ENCODE results near the gene KRTAP5-8. TPM values are rescaled to one million over a fixed set of nuclear protein-coding genes. Genes with fewer than 3 reads are reported as not detected.
"Not testable (repeated sequence)": the region's sequence is repeated elsewhere in the genome, so short reads cannot be mapped to it uniquely, and the experiment has no call there.

Gene KRTAP5-8
- total RNA-seq, 2 experiments from 2014 or later, result not detected

DNA sequence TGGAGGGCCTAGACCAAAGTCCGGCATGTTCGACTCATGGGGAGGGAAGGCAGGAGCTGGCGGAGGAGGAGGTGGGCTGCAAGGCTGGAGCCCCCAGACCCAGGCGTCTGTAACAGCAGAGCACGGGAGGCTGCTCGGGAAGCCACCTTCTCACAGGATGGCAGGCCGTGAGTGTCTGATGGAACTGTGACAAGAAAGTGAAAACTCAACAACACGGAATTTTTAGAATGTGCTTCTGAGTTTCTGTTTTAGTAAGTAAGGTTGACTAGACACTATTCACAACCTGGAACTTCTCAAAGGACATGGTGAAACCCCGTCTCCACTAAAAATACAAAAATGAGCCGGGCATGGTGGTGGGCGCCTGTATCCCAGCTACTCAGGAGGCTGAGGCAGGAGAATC lies 2.1 kb downstream of the KRTAP5-8 start:
- DNase-seq, H3K4me3 Mint-ChIP-seq, POLR2A ChIA-PET, H3K27ac Mint-ChIP-seq, CTCF ChIA-PET, H3K36me3 Mint-ChIP-seq: not testable (repeated sequence)
- intact Hi-C loops (cut with micrococcal nuclease), result loop anchor here (10.0 kb wide), 1 partner anchor 95 kb away; the partner anchor contains the start of gene DHCR7
- H3K9me3 Mint-ChIP-seq, result peaks cover 12% of the 10 kb centered on the region
- peaks cover 30% of the 10 kb centered on the region for H3K27me3 Mint-ChIP-seq
- H3K4me1 Mint-ChIP-seq (ENCODE audit: low read depth), result peaks cover 21% of the 10 kb centered on the region

DNA sequence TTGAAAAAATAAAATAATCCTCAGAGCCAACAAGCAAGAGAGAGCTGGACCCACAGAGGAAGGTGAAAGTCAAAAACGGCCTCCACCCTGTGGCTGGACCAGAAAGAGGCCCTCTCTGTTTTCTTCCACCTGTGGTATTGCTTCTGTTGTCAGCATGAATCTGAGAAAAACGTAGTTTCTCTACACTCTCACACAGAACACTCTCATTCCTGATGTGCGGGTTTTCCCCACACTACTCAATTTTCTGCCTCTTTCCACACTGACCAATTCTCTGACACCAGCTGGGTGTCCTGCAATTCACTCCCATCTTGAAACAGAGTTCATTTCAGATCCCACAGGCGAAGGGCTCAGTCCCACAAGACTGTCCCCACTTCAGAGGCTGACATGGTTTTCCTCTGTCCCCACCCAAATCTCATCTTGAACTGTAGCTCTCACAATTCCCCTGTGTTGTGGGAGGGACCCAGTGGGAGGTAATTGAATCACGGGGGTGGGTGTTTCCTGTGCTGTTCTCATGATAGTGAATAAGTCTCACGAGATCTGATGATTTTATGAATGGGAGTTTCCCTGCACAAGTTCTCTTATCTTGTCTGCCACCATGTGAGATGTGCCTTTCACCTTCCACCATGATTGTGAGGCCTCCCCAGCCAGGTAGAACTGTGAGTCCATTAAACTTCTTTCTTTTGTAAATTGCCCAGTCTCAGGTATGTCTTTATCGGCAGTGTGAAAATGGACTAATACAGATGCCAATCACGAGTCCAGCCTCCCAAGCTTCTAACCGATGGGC lies 2.9 kb downstream of the KRTAP5-8 start:
- H3K4me3 Mint-ChIP-seq, H3K27ac Mint-ChIP-seq, H3K36me3 Mint-ChIP-seq, POLR2A ChIA-PET: not testable (repeated sequence)
- Mint-ChIP-seq H3K4me1 (ENCODE audit: low read depth) (peaks cover 21% of the 10 kb centered on the region), H3K27me3 (peaks cover 33% of the 10 kb centered on the region), H3K9me3 (peaks cover 12% of the 10 kb centered on the region)
- intact Hi-C loops (cut with micrococcal nuclease), result loop anchor here (10.0 kb wide), 1 partner anchor 96 kb away; the partner anchor contains the start of gene DHCR7
- CTCF ChIA-PET, result interaction anchor here (0.6 kb wide), 1 partner anchor 1363 kb away, joined by 3 read pairs; no protein-coding TSS in a partner anchor
- DNase-seq, result peak; percentile 10

DNA sequence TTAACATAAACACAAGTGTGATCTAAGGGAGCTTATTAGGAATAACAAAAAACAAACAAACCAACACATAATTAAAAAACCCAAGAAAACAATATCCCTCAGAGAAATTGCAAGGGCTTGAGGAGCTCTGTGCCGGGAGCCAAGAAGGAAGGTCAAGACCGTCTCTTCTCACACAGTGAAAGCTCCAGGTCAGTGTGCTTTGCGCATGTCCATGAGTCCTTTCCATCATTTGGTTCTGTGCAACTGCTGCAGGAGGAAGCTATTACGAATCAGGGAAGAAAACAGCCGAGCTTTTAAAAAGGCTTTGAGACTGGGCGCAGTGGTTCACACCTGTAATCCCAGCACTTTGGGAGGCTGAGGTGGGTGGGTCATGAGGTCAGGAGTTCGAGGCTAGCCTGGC lies 4.6 kb downstream of the KRTAP5-8 start:
- Mint-ChIP-seq H3K36me3 (peaks cover 5% of the 10 kb centered on the region), H3K4me3 (no peak overlapping the region), H3K9me3 (peaks cover 12% of the 10 kb centered on the region), H3K27ac (no peak overlapping the region), H3K4me1 (ENCODE audit: low read depth) (peaks cover 21% of the 10 kb centered on the region), H3K27me3 (peaks cover 40% of the 10 kb centered on the region)
- POLR2A ChIA-PET, result no interaction called here
- CTCF ChIA-PET, result no interaction called here
- intact Hi-C loops (cut with micrococcal nuclease), result loop anchor here (10.0 kb wide), 1 partner anchor 98 kb away; the partner anchor contains the start of gene DHCR7
- DNase-seq, result no peak

DNA sequence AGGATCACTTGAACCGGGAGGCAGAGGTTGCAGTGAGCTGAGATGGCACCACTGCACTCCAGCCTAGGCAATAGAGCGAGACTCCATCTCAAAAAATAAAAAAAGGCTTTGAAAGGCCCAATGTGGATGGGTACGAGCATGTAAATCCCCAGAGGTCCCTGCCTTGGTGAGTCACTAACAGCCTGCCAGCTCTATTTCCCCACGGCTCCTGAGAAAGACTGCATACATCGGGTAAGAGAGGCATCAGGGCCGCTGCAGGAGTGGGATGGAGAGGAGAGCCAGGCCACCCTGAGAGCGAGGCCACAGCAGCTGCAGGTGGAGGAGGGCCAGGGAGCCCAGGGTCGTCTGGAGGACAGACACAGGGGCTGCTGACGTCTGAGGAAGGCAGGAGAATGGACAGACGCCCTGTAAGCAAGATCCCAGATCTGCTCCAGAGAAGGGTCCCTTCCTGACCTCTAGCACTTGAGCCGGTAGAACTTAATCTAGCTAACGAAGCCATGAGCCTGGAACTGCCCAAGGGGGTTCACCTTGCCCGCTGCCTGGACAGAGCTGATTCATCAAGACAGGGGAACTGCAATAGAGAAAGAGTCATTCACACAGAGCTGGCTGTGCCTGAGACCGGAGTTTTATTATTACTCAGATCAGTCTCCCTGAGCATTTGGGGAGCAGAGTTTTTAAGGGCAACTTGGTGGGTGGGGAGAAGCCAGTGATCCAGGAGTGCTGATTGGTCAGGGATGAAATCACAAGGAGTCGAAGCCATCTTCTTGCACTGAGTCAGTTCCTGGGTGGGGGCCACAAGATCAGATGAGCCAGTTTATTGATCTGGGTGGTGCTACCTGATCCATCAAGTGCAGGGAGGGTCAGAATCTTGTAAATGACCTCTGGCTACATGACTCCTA lies 5.3 kb downstream of the KRTAP5-8 start:
- Mint-ChIP-seq H3K9me3 (peaks cover 12% of the 10 kb centered on the region), H3K4me3 (no peak overlapping the region), H3K27ac (no peak overlapping the region), H3K36me3 (peaks cover 5% of the 10 kb centered on the region), H3K27me3 (peaks cover 42% of the 10 kb centered on the region), H3K4me1 (ENCODE audit: low read depth) (peaks cover 21% of the 10 kb centered on the region)
- ChIA-PET CTCF (no interaction called here), POLR2A (no interaction called here)
- intact Hi-C loops (cut with micrococcal nuclease), result loop anchor here (10.0 kb wide), 1 partner anchor 98 kb away; the partner anchor contains the start of gene DHCR7
- peak; percentile 50 for DNase-seq

DNA sequence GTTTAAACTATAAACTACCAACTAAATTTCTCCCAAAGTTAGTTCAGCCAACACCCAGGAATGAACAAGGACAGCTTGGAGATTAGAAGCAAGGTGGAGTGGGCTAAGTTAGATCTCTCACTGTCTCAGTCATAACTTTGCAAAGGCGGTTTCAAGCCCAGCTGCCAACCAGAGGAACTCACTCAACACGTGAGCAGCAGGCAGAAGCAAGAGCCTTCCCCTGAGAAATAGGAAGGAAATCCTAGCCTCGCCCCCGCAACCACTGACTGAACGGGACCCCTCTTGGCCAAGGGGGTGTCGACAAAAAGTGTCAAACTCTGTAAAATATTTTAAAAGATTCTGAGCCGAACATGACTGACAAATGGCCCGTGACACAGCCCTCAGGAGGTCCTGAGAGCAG lies 6.0 kb downstream of the KRTAP5-8 start:
- no peak overlapping the region for H3K4me3 Mint-ChIP-seq
- no peak overlapping the region for H3K27ac Mint-ChIP-seq
- intact Hi-C loops (cut with micrococcal nuclease), result loop anchor here (10.0 kb wide), 1 partner anchor 99 kb away; the partner anchor contains the start of gene DHCR7
- POLR2A ChIA-PET, result no interaction called here
- peaks cover 12% of the 10 kb centered on the region for H3K9me3 Mint-ChIP-seq
- CTCF ChIA-PET, result no interaction called here
- H3K4me1 Mint-ChIP-seq (ENCODE audit: low read depth), result peaks cover 21% of the 10 kb centered on the region
- peaks cover 5% of the 10 kb centered on the region for H3K36me3 Mint-ChIP-seq
- DNase-seq, result peak; percentile 10
- peaks cover 42% of the 10 kb centered on the region for H3K27me3 Mint-ChIP-seq

DNA sequence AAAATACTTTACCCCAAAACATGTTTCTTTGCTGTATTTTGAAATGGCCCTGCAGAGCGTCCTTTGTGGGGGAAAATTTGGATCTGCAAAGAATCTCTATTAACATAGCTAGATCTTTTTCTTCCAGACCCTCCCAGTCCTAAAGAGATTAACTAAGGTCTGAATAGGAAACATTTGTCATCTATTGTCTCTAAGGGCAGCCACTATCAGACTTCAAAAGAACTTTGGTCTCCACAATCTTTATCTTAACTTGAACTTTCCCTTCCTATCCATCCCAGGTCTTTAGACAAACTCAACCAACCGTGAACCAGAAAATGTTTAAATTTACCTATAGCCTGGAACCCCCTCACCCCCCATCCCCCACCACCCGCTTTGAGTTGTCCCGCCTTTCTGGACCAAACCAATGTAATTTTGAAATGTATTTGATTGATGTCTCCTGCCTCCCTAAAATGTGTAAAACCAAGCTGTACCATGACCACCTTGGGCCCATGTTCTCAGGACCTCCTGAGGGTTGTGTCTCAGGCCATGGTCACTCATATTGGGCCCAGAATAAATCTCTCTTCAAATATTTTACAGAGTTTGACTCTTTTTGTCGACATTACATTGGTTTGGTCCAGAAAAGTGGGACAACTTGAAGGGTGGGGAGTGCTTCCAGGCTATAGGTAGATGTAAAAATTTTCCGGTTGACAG lies 6.8 kb downstream of the KRTAP5-8 start:
- no peak for DNase-seq
- Mint-ChIP-seq H3K27me3 (peaks cover 46% of the 10 kb centered on the region), H3K36me3 (peaks cover 5% of the 10 kb centered on the region), H3K9me3 (peaks cover 12% of the 10 kb centered on the region), H3K27ac (no peak overlapping the region), H3K4me1 (ENCODE audit: low read depth) (peaks cover 21% of the 10 kb centered on the region), H3K4me3 (no peak overlapping the region)
- ChIA-PET CTCF (no interaction called here), POLR2A (no interaction called here)
- intact Hi-C loops (cut with micrococcal nuclease), result loop anchor here (10.0 kb wide), 1 partner anchor 100 kb away; the partner anchor contains the start of gene DHCR7

DNA sequence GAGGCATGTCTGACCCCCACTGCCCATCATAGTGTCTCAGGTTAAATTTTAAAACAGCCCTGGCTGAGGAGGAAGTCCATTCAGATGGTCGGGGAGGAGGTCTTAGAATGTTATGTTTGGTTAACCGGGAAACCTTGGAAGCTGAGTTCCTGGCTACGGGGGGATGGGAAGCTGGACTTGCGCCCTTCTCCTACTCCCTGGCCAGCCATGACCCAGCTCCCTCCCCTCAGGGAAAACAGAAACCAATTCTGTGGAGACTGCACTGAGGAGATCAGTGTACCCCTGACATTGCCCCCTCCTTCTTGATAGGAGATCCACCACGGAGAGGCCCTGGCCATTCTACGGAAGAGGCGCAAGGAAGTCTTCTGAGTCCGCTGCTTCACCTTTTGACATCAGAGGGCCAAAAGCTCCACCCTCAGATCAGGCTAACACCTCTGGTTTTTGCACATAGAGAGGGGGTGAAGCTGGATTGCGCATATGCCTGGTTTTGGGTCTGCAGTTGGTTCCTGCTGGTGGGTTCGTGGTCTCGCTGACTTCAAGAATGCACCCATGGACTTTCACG lies 7.7 kb downstream of the KRTAP5-8 start:
- Mint-ChIP-seq H3K4me3 (no peak overlapping the region), H3K27me3 (peaks cover 48% of the 10 kb centered on the region), H3K9me3 (peaks cover 12% of the 10 kb centered on the region), H3K4me1 (ENCODE audit: low read depth) (peaks cover 20% of the 10 kb centered on the region), H3K27ac (no peak overlapping the region), H3K36me3 (peaks cover 5% of the 10 kb centered on the region)
- ChIA-PET CTCF (no interaction called here), POLR2A (no interaction called here)
- intact Hi-C loops (cut with micrococcal nuclease), result loop anchor here (10.0 kb wide), 1 partner anchor 101 kb away; the partner anchor contains the start of gene DHCR7
- no peak for DNase-seq

DNA sequence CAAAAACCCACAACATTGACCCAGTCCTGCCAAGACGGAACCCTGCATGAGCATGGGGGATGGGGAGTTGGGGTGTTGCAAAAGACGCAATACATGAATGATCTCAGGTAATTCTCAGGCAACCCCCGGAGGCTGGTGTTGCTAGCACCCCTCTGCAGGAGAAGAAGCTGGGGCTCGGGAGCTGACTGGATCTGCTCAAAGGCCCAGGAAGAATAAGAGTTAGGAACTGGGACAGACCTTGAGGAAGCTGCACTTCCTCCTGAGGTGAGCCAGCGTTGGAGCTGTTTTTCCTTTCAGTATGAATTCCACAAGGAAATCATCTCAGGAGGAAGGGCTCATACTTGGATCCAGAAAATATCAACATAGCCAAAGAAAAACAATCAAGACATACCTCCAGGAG lies 10.3 kb downstream of the KRTAP5-8 start, which contains the start of gene KRTAP5-9:
TSS of gene KRTAP5-9 (plus strand) at position 301 of the 400 bp plus-strand sequence. CDS start 238 bp downstream, outside the sequence.
- ChIA-PET POLR2A (no interaction called here), CTCF (no interaction called here)
- Mint-ChIP-seq H3K27me3 (peaks cover 36% of the 10 kb centered on the region), H3K4me3 (no peak within 1 kb of the TSS), H3K27ac (no peak within 1 kb of the TSS), H3K36me3 (no peaks in the 10 kb centered on the region), H3K9me3 (no peaks in the 10 kb centered on the region), H3K4me1 (ENCODE audit: low read depth) (peaks cover 12% of the 10 kb centered on the region)
- intact Hi-C loops (cut with micrococcal nuclease), result loop anchor here (10.0 kb wide), 1 partner anchor 103 kb away; the partner anchor contains the start of gene DHCR7
- no peak for DNase-seq

DNA sequence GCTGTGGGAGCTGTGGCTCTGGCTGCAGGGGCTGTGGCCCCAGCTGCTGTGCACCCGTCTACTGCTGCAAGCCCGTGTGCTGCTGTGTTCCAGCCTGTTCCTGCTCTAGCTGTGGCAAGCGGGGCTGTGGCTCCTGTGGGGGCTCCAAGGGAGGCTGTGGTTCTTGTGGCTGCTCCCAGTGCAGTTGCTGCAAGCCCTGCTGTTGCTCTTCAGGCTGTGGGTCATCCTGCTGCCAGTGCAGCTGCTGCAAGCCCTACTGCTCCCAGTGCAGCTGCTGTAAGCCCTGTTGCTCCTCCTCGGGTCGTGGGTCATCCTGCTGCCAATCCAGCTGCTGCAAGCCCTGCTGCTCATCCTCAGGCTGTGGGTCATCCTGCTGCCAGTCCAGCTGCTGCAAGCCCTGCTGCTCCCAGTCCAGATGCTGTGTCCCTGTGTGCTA lies 10.9 kb downstream of the KRTAP5-8 start:
- no peaks in the 10 kb centered on the region for H3K9me3 Mint-ChIP-seq
- H3K4me3 Mint-ChIP-seq, result no peak overlapping the region
- H3K36me3 Mint-ChIP-seq, result no peaks in the 10 kb centered on the region
- intact Hi-C loops (cut with micrococcal nuclease), result loop anchor here (10.0 kb wide), 1 partner anchor 104 kb away; the partner anchor contains the start of gene DHCR7
- H3K27me3 Mint-ChIP-seq, result peaks cover 30% of the 10 kb centered on the region
- H3K4me1 Mint-ChIP-seq (ENCODE audit: low read depth), result peaks cover 6% of the 10 kb centered on the region
- POLR2A ChIA-PET, result no interaction called here
- DNase-seq, result no peak
- CTCF ChIA-PET, result no interaction called here
- no peak overlapping the region for H3K27ac Mint-ChIP-seq

DNA sequence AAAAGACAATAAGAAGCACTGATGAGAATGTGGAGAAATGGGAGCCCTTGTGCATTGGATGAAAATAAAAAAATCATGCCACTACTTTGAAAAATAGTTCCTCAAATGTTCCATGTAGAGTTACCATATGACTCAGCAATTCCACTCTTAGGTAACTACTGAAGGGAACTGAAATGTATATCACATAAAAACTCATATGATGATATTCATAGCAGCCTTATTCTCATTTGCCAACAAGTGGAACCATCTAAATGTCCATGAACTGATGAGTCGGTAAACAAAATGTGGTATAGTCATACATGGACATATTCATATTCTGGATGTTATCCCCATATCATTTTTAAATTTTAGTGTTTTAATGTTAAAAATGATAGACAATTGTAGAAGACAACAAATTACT lies 13.9 kb downstream of the KRTAP5-8 start:
- H3K4me3 Mint-ChIP-seq, result no peak overlapping the region
- no peak overlapping the region for H3K27ac Mint-ChIP-seq
- H3K9me3 Mint-ChIP-seq, result no peaks in the 10 kb centered on the region
- no peaks in the 10 kb centered on the region for H3K36me3 Mint-ChIP-seq
- CTCF ChIA-PET, result no interaction called here
- H3K4me1 Mint-ChIP-seq (ENCODE audit: low read depth), result no peaks in the 10 kb centered on the region
- no peak for DNase-seq
- intact Hi-C loops (cut with micrococcal nuclease), result no loop called here
- POLR2A ChIA-PET, result no interaction called here
- peaks cover 18% of the 10 kb centered on the region for H3K27me3 Mint-ChIP-seq

DNA sequence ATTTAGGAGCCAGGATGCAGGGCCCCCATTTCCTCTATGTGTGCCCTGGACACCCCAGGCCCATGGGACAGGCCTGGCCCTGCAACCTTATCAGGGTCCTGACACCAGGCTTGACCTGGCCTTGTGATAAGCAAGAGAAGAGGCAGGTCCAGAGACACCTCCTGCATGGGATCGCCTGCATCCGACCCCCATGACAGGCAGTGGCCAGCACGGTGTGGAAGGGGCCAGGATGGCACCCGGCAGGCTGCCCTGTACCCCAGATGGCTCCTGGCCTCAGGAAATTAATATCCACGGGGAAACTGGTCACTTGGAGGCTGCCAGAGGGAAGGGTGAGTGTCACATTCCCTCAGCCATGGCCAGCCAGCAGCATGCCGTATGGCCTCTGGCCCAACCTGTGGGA lies 17.2 kb downstream of the KRTAP5-8 start:
- Mint-ChIP-seq H3K4me3 (no peak overlapping the region), H3K27me3 (peaks cover 18% of the 10 kb centered on the region), H3K4me1 (ENCODE audit: low read depth) (no peaks in the 10 kb centered on the region), H3K27ac (no peak overlapping the region), H3K9me3 (no peaks in the 10 kb centered on the region), H3K36me3 (no peaks in the 10 kb centered on the region)
- CTCF ChIA-PET, result no interaction called here
- DNase-seq, result no peak
- POLR2A ChIA-PET, result no interaction called here
- intact Hi-C loops (cut with micrococcal nuclease), result no loop called here

Data from activated CD4-positive, alpha-beta memory T cell treated with anti-CD3 and anti-CD28 coated beads for 36 hours (primary cell).